ENCODE measurements around the gene SNU13. TPM values are rescaled to one million over a fixed set of nuclear protein-coding genes. Genes with fewer than 3 reads are reported as not detected.

Gene SNU13
- total and polyA plus RNA-seq, 12 donors, result 183 to 323 (median 197) TPM

- ATAC-seq (no peak), DNase-seq (no peak)
Observed at GRCh38 chr22:41661088-41661487, 27.6 kb downstream of the SNU13 start.

GRCh38 chr22:41660416-41660815 lies 28.3 kb downstream of the SNU13 start:
- peaks cover 4 to 100% (median 79%) of the 10 kb centered on the region in 9 donors for H3K36me3 ChIP-seq
- no peak for TF ChIP-seq CTCF (IDR thresholded peaks at IDR 0.05)
- DNase-seq (peak in 1 of 2 donors; percentile 69), ATAC-seq (peak; percentile 59 to 94 (median 88))
- WGBS, 2 donors, result 40 to 69% methylated on average over 3 of the region's 3 CpGs
- no peaks in the 10 kb centered on the region for H3K9me3 ChIP-seq
- no peak overlapping the region for H3K4me3 ChIP-seq
- peaks cover 0 to 20% (median 5%) of the 10 kb centered on the region in 9 donors for H3K4me1 ChIP-seq
- H3K27me3 ChIP-seq, result no peaks in the 10 kb centered on the region
- intact Hi-C loops (cut with DNase I), result no loop called here
- H3K27ac ChIP-seq, result peak overlapping the region; percentile 31 to 80 (median 59)

More at GRCh38 chr22:41661088-41661487, 27.6 kb downstream of the SNU13 start:
- H3K27ac ChIP-seq, result peak overlapping the region; percentile 31 to 80 (median 59)
- H3K9me3 ChIP-seq, result no peaks in the 10 kb centered on the region
- intact Hi-C loops (cut with DNase I), result no loop called here
- no peaks in the 10 kb centered on the region for H3K27me3 ChIP-seq
- 64 to 69% methylated on average over 3 of the region's 3 CpGs for WGBS, 2 donors
- TF ChIP-seq CTCF (IDR thresholded peaks at IDR 0.05), result no peak
- H3K4me1 ChIP-seq, result peaks cover 0 to 20% (median 5%) of the 10 kb centered on the region in 9 donors
- H3K36me3 ChIP-seq, result peaks cover 4 to 96% (median 79%) of the 10 kb centered on the region in 9 donors
- no peak overlapping the region for H3K4me3 ChIP-seq

- DNase-seq (peak; percentile 27 to 29), ATAC-seq (peak; percentile 39 to 80 (median 68))
- Histone ChIP-seq H3K27ac (peak overlapping the region in 9 of 10 donors; percentile 31 to 80 (median 63)), H3K9me3 (no peaks in the 10 kb centered on the region), H3K27me3 (no peaks in the 10 kb centered on the region), H3K36me3 (peaks cover 4 to 100% (median 80%) of the 10 kb centered on the region in 9 donors), H3K4me1 (peaks cover 0 to 20% (median 3%) of the 10 kb centered on the region in 9 donors), H3K4me3 (no peak overlapping the region)
- TF ChIP-seq CTCF (IDR thresholded peaks at IDR 0.05), result no peak
- intact Hi-C loops (cut with DNase I), result no loop called here
- 42 to 72% methylated on average over 1 of the region's 1 CpG for WGBS, 2 donors
Observed at GRCh38 chr22:41659941-41660340, 28.7 kb downstream of the SNU13 start.

GRCh38 chr22:41658869-41659268 lies 29.8 kb downstream of the SNU13 start:
- Histone ChIP-seq H3K36me3 (peaks cover 10 to 100% (median 83%) of the 10 kb centered on the region in 9 donors), H3K4me1 (peaks cover 0 to 20% (median 0%) of the 10 kb centered on the region in 9 donors), H3K4me3 (no peak overlapping the region), H3K9me3 (no peaks in the 10 kb centered on the region), H3K27ac (peak overlapping the region in 6 of 10 donors; percentile 36 to 80 (median 58)), H3K27me3 (no peaks in the 10 kb centered on the region)
- ATAC-seq, result no peak
- 96 to 97% methylated on average over 17 of the region's 17 CpGs for WGBS, 2 donors
- no peak for DNase-seq
- TF ChIP-seq CTCF (IDR thresholded peaks at IDR 0.05), result no peak
- intact Hi-C loops (cut with DNase I), result no loop called here
